ENCODE measurements around the gene PPP1R8. TPM values are rescaled to one million over a fixed set of nuclear protein-coding genes. Genes with fewer than 3 reads are reported as not detected.

Gene PPP1R8
- total and polyA plus RNA-seq, 2 of the 8 experiments (the other 6 are each of a cell fraction or from before 2014, with no cell fraction given) = 33.4 to 51.8 TPM

DNA sequence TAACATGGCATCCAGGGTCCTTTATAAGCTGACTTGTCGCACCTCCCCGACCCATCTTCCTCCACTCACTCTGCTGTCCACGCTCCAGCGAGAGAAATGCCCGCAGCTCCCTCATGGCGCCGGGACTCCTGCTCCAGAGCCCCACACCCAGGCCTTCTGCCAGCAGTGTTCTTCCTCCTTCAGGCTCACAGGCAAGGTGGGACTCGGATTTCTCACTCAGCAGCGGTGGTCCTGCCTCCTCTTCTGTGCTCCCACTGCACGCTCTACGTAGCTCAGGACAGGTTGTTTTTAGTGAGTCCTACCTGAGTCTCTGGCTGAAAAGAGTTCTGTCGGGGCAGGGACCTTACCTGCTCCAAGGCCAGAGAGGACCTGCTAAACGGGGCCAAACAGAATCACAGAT, 53.0 kb downstream of the PPP1R8 start:
- no peak overlapping the region for H3K9ac ChIP-seq (replicated peaks in 1 of 4; ENCODE audit: extremely low read depth in 1 of 4, low read depth in 3 of 4, low read length in 3 of 4)
- H3K4ac ChIP-seq (replicated peaks; ENCODE audit: insufficient read length, low read depth, low read length) = no peak overlapping the region
- H3K56ac ChIP-seq (replicated peaks; ENCODE audit: insufficient read length, low read depth, low read length) = no peak overlapping the region
- no peaks in the 10 kb centered on the region for H3K9me3 ChIP-seq (ENCODE audit: insufficient read depth in 2 of 2, low read depth in 1 of 2, low read length in 1 of 2)
- H3K14ac ChIP-seq (ENCODE audit: insufficient read length) = no peak overlapping the region
- H2BK15ac ChIP-seq (ENCODE audit: low read length) = no peak overlapping the region
- H2BK12ac ChIP-seq (ENCODE audit: low read depth, low read length) = no peak overlapping the region
- H3K23ac ChIP-seq (ENCODE audit: insufficient read length) = no peak overlapping the region
- no peaks in the 10 kb centered on the region for H3K79me2 ChIP-seq (ENCODE audit: control insufficient read depth in 1 of 2, insufficient read depth in 2 of 2, low read length in 2 of 2)
- 94% methylated on average over 13 of the region's 13 CpGs; no CpG with 5 or more reads in 1 of the 2 experiments for WGBS, 2 experiments (ENCODE audit: extremely low coverage in 1 of 2, insufficient coverage in 1 of 2, insufficient read length in 1 of 2, insufficient replicate concordance in 2 of 2, low coverage in 1 of 2, low lambda C conversion rate in 2 of 2, missing lambda C conversion rate in 1 of 2)
- ChIA-PET CTCF (ENCODE audit: partially characterized antibody) (interaction anchor here (0.6 kb wide), 1 partner anchor 115 kb away, joined by 3 read pairs; no protein-coding TSS in a partner anchor), POLR2A (ENCODE audit: partially characterized antibody) (interaction anchor here (0.7 to 3.5 kb wide), 4 partner anchors 9 to 76 kb away, joined by 4 to 17 read pairs (median 7); partner anchors contain the start of gene XKR8)
- no peak overlapping the region for H2BK120ac ChIP-seq (replicated peaks; ENCODE audit: low read depth, low read length)
- H4K91ac ChIP-seq (replicated peaks; ENCODE audit: insufficient read length, low read length) = no peak overlapping the region
- no peak overlapping the region for H4K8ac ChIP-seq (ENCODE audit: extremely low read depth, insufficient read depth, low read length)
- H3K36me3 ChIP-seq (ENCODE audit: control insufficient read depth in 2 of 4, insufficient read depth in 4 of 4, low read length in 3 of 4) = peaks cover 0 to 15% (median 4%) of the 10 kb centered on the region in 4 experiments; a peak in 5 of 8 replicates
- no peaks in the 10 kb centered on the region for H3K27me3 ChIP-seq (replicated peaks in 1 of 4; ENCODE audit: control insufficient read depth in 3 of 4, extremely low read depth in 1 of 4, insufficient read depth in 3 of 4, low read length in 3 of 4)
- H3K27ac ChIP-seq (ENCODE audit: low read depth, low read length) = no peak overlapping the region
- H3K4me1 ChIP-seq (replicated peaks in 1 of 4; ENCODE audit: control insufficient read depth in 3 of 4, insufficient read depth in 4 of 4, low read length in 3 of 4) = no peaks in the 10 kb centered on the region
- H3K18ac ChIP-seq (ENCODE audit: extremely low read depth, low read length) = no peak overlapping the region
- no peak overlapping the region for H2BK20ac ChIP-seq (ENCODE audit: low read length)
- no peak overlapping the region for H2BK5ac ChIP-seq (ENCODE audit: low read depth, low read length)
- no peaks in the 10 kb centered on the region for H3K79me1 ChIP-seq (ENCODE audit: low read depth, low read length)
- no peak overlapping the region for H2AFZ ChIP-seq (ENCODE audit: low read length)
- no peak overlapping the region for H3K4me2 ChIP-seq (ENCODE audit: insufficient read depth in 1 of 2, low read depth in 2 of 2, low read length in 2 of 2)
- DNase-seq (ENCODE audit: low read depth in 1 of 2, low spot score in 2 of 2) = no peak
- FAIRE-seq = no peak
- no peak overlapping the region for H3K4me3 ChIP-seq (ENCODE audit: extremely low read depth in 1 of 4, insufficient read depth in 2 of 4, low read depth in 3 of 4, low read length in 4 of 4)
- no peaks in the 10 kb centered on the region for H3K23me2 ChIP-seq (ENCODE audit: low read depth, low read length)
- H4K20me1 ChIP-seq (replicated peaks in 1 of 2; ENCODE audit: control insufficient read depth in 1 of 2, insufficient read depth in 2 of 2, low read length in 2 of 2) = no peaks in the 10 kb centered on the region
- H2AK5ac ChIP-seq (ENCODE audit: low read depth, low read length) = no peak overlapping the region
- no peak overlapping the region for H4K5ac ChIP-seq (ENCODE audit: insufficient read length, low read depth, low read length)
- TF ChIP-seq TAF7 (optimal IDR thresholded peaks at IDR 0.05; ENCODE audit: borderline replicate concordance, low read depth, low read length) (no peak), JUND (IDR thresholded peaks at IDR 0.05; ENCODE audit: low read length) (no peak), RFX5 (IDR thresholded peaks at IDR 0.05; ENCODE audit: borderline replicate concordance, low read depth, low read length) (no peak), TCF12 (IDR thresholded peaks at IDR 0.05; ENCODE audit: low read depth, low read length) (no peak), BCL11A (IDR thresholded peaks at IDR 0.05; ENCODE audit: low read depth in 2 of 2, low read length in 2 of 2) (no peak), SIX5 (IDR thresholded peaks at IDR 0.05; ENCODE audit: low read depth, low read length) (no peak), EZH2 (IDR thresholded peaks at IDR 0.05; ENCODE audit: low read depth, low read length, severe bottlenecking) (no peak), TAF1 (IDR thresholded peaks at IDR 0.05; ENCODE audit: low read depth, low read length) (no peak), SUZ12 (IDR thresholded peaks at IDR 0.05; ENCODE audit: low read length) (no peak), RBBP5 (IDR thresholded peaks at IDR 0.05; ENCODE audit: borderline replicate concordance, low read depth, low read length) (no peak), RAD21 (IDR thresholded peaks at IDR 0.05 in 1 of 2, conservative IDR thresholded peaks at IDR 0.05 in 1 of 2; ENCODE audit: low read depth in 2 of 2, low read length in 2 of 2) (no peak), HDAC2 (IDR thresholded peaks at IDR 0.05; ENCODE audit: borderline replicate concordance in 1 of 2, low read depth in 2 of 2, low read length in 2 of 2) (no peak)
- TF ChIP-seq, protein P1, sequence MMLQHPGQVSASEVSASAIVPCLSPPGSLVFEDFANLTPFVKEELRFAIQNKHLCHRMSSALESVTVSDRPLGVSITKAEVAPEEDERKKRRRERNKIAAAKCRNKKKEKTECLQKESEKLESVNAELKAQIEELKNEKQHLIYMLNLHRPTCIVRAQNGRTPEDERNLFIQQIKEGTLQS (IDR thresholded peaks at IDR 0.05; ENCODE audit: insufficient read depth, low read depth, low read length) = no peak

All from H1 (cell line).